SU-DHL-6 (cell line): ENCODE data around the gene COL4A1.

Experiments used
- H2AFZ ChIP-seq: fragments of 200-600 bp; sonication (generic); 2 replicates; pipeline ENCODE4 v1.6.1; 2014; ENCODE audit warnings: low read depth, mild to moderate bottlenecking, moderate library complexity, mixed read lengths, antibody characterized with exemption, low read length; ENCODE audit not compliant: severe bottlenecking
- H3F3A ChIP-seq: fragments of 200-600 bp; shearing (Covaris generic); 2 replicates; pipeline ENCODE4 v1.6.0; 2016; ENCODE audit warnings: antibody characterized with exemption, mild to moderate bottlenecking; ENCODE audit not compliant: insufficient read depth
- H3K27ac ChIP-seq: fragments of 200-600 bp; sonication (generic); 2 replicates; pipeline ENCODE4 v1.5.1; 2016; ENCODE audit warnings: low read depth, mild to moderate bottlenecking, low read length, moderate library complexity, mixed read lengths
- H3K27me3 ChIP-seq: fragments of 200-600 bp; sonication (generic), shearing (Covaris generic); 2 replicates; pipeline ENCODE4 v1.6.0; 2014; ENCODE audit warnings: mild to moderate bottlenecking, low read length
- H3K36me3 ChIP-seq: fragments of 200-600 bp; sonication (generic); 2 replicates; pipeline ENCODE4 v1.6.1; 2014; ENCODE audit warnings: mild to moderate bottlenecking, low read length, mixed read lengths
- H3K4me2 ChIP-seq: fragments of 300-600, 200-600 bp; shearing (Covaris generic), sonication (generic); 2 replicates; pipeline ENCODE4 v1.6.0; 2014; ENCODE audit warnings: low read length, low read depth, mild to moderate bottlenecking; ENCODE audit not compliant: poor library complexity, severe bottlenecking
- H3K4me3 ChIP-seq: fragments of 200-600 bp; sonication (generic); 2 replicates; pipeline ENCODE4 v1.5.1; 2014; ENCODE audit warnings: antibody characterized with exemption, low read length, mild to moderate bottlenecking, mixed read lengths; ENCODE audit not compliant: insufficient read depth, poor library complexity, severe bottlenecking
- H3K79me2 ChIP-seq: fragments of 200-600 bp; sonication (generic); 2 replicates; pipeline ENCODE4 v1.6.1; 2014; ENCODE audit warnings: mild to moderate bottlenecking, low read length, moderate library complexity; ENCODE audit not compliant: insufficient read depth
- H3K9ac ChIP-seq: fragments of 200-600 bp; sonication (generic); 2 replicates; pipeline ENCODE4 v1.7.0; 2014; ENCODE audit warnings: mild to moderate bottlenecking, low read length
- H3K9me2 ChIP-seq: fragments of 200-600 bp; sonication (generic); replicated peaks from 2 replicates; pipeline ENCODE4 v1.6.1; 2014; ENCODE audit warnings: low read length; ENCODE audit not compliant: insufficient read depth
- H3K9me3 ChIP-seq: fragments of 200-600 bp; sonication (generic); 2 replicates; pipeline ENCODE4 v1.6.1; 2014; ENCODE audit warnings: low read length, mixed read lengths; ENCODE audit not compliant: insufficient read depth
- H4K20me1 ChIP-seq: fragments of 200-600 bp; sonication (generic); 2 replicates; pipeline ENCODE4 v1.6.1; 2014; ENCODE audit warnings: low read depth, mild to moderate bottlenecking, antibody characterized with exemption, low read length, moderate library complexity, mixed read lengths
- CTCF ChIP-seq: fragments of 200-600 bp; sonication (generic); IDR thresholded peaks from one replicate; pipeline ENCODE4 v1.5.1; 2017; ENCODE audit warnings: antibody characterized with exemption, mild to moderate bottlenecking, low read length, moderate library complexity; ENCODE audit not compliant: insufficient read depth, poor library complexity, severe bottlenecking
- EZH2phosphoT487 ChIP-seq: fragments of 200-600 bp; sonication (generic), shearing (Covaris generic); conservative IDR thresholded peaks from 2 replicates; pipeline ENCODE4 v1.6.1; 2018; ENCODE audit warnings: mild to moderate bottlenecking, antibody characterized with exemption, low read length, moderate library complexity, mixed read lengths

COL4A1 gene

GRCh38 chr13:110334256-110334655 lies 27.3 kb upstream of the COL4A1 start:
- Histone ChIP-seq H3K79me2 (no peaks in the 10 kb centered on the region), H3K4me3 (no peak overlapping the region), H3K9me2 (no peaks in the 10 kb centered on the region), H3K27me3 (no peaks in the 10 kb centered on the region), H4K20me1 (no peaks in the 10 kb centered on the region), H3K36me3 (no peaks in the 10 kb centered on the region), H3K4me2 (no peak overlapping the region), H3K9ac (no peak overlapping the region), H3F3A (no peaks in the 10 kb centered on the region), H3K9me3 (peaks cover 5% of the 10 kb centered on the region; the same call in 1 of the 2 replicates), H2AFZ (no peak overlapping the region), H3K27ac (no peak overlapping the region)
- TF ChIP-seq EZH2phosphoT487 (no peak), CTCF (no peak)

GRCh38 chr13:110333837-110334236 lies 26.9 kb upstream of the COL4A1 start:
- Histone ChIP-seq H3K79me2 (no peaks in the 10 kb centered on the region), H3K36me3 (no peaks in the 10 kb centered on the region), H3K4me3 (no peak overlapping the region), H3F3A (no peaks in the 10 kb centered on the region), H3K9me2 (no peaks in the 10 kb centered on the region), H2AFZ (no peak overlapping the region), H3K27me3 (no peaks in the 10 kb centered on the region), H3K4me2 (no peak overlapping the region), H3K27ac (no peak overlapping the region), H4K20me1 (no peaks in the 10 kb centered on the region), H3K9me3 (peaks cover 5% of the 10 kb centered on the region; the same call in 1 of the 2 replicates), H3K9ac (no peak overlapping the region)
- TF ChIP-seq CTCF (no peak), EZH2phosphoT487 (no peak)

- no peaks in the 10 kb centered on the region for H3K27me3 ChIP-seq
- no peak overlapping the region for H3K4me2 ChIP-seq
- no peaks in the 10 kb centered on the region for H3K9me2 ChIP-seq
- no peaks in the 10 kb centered on the region for H4K20me1 ChIP-seq
- TF ChIP-seq CTCF = no peak
- TF ChIP-seq EZH2phosphoT487 = no peak
- no peaks in the 10 kb centered on the region for H3K79me2 ChIP-seq
- H3K9me3 ChIP-seq = peaks cover 5% of the 10 kb centered on the region; the same call in 1 of the 2 replicates
- no peak overlapping the region for H3K4me3 ChIP-seq
- H3K36me3 ChIP-seq = no peaks in the 10 kb centered on the region
- H3F3A ChIP-seq = no peaks in the 10 kb centered on the region
- H2AFZ ChIP-seq = no peak overlapping the region
- H3K9ac ChIP-seq = no peak overlapping the region
- no peak overlapping the region for H3K27ac ChIP-seq
Measured at GRCh38 chr13:110332750-110333149, 25.8 kb upstream of the COL4A1 start.
